Dedifferentiated amniotic fluid mesenchymal stem cell (primary cell): ENCODE results near the gene TPGS2.
"Not testable (repeated sequence)": the region's sequence is repeated elsewhere in the genome, so short reads cannot be mapped to it uniquely, and the experiment has no call there.

Experiments used
- DNase-seq: peaks from one replicate; pipeline ENCODE4 v3.0.0-alpha.2; 2016; ENCODE audit errors: extremely low spot score

The TPGS2 gene

GRCh38 chr18:36821681-36822080, 7.1 kb downstream of the TPGS2 start:
- no peak for DNase-seq

GRCh38 chr18:36819621-36820020, 9.2 kb downstream of the TPGS2 start:
- DNase-seq = no peak

- DNase-seq = no peak
Observed at GRCh38 chr18:36818652-36819051, 10.2 kb downstream of the TPGS2 start.

GRCh38 chr18:36817039-36817438, 11.8 kb downstream of the TPGS2 start:
- DNase-seq = no peak

- DNase-seq = not testable (repeated sequence)
Observed at GRCh38 chr18:36816096-36816495, 12.7 kb downstream of the TPGS2 start.

GRCh38 chr18:36814994-36815393, 13.8 kb downstream of the TPGS2 start:
- no peak for DNase-seq

GRCh38 chr18:36813824-36814223, 15.0 kb downstream of the TPGS2 start:
- no peak for DNase-seq

- DNase-seq = no peak
Observed at GRCh38 chr18:36813101-36813775, 15.6 kb downstream of the TPGS2 start.

GRCh38 chr18:36812678-36813077, 16.1 kb downstream of the TPGS2 start:
- DNase-seq = no peak

GRCh38 chr18:36811955-36812354, 16.8 kb downstream of the TPGS2 start:
- DNase-seq = no peak

GRCh38 chr18:36811430-36811829, 17.4 kb downstream of the TPGS2 start:
- DNase-seq = no peak

- peak; percentile 79 for DNase-seq
Observed at GRCh38 chr18:36809590-36810381, 19.0 kb downstream of the TPGS2 start.

- no peak for DNase-seq
Observed at GRCh38 chr18:36808681-36809080, 20.1 kb downstream of the TPGS2 start.

- DNase-seq = no peak
Observed at GRCh38 chr18:36805105-36805504, 23.7 kb downstream of the TPGS2 start.

GRCh38 chr18:36798738-36799473, 29.9 kb downstream of the TPGS2 start:
- no peak for DNase-seq

GRCh38 chr18:36792634-36793283, 36.0 kb downstream of the TPGS2 start:
- DNase-seq = no peak

- DNase-seq = no peak
Observed at GRCh38 chr18:36786686-36787085, 42.1 kb downstream of the TPGS2 start.

GRCh38 chr18:36783792-36784191, 45.0 kb downstream of the TPGS2 start:
- DNase-seq = no peak

GRCh38 chr18:36782710-36783109, 46.1 kb downstream of the TPGS2 start:
- DNase-seq = no peak

GRCh38 chr18:36780748-36781147, 48.1 kb downstream of the TPGS2 start:
- DNase-seq = no peak

- DNase-seq = no peak
Observed at GRCh38 chr18:36777566-36777965, 51.2 kb downstream of the TPGS2 start.

- DNase-seq = no peak
Observed at GRCh38 chr18:36776650-36777049, 52.2 kb downstream of the TPGS2 start.
